HG03342 (cell line): Measurements from ENCODE around the gene PRAMEF2.
"Not testable (repeated sequence)": the region's sequence is repeated elsewhere in the genome, so short reads cannot be mapped to it uniquely, and the experiment has no call there.

ENCODE experiments used
- ATAC-seq: cut with Tn5 transposase; IDR thresholded peaks from one replicate; pipeline ENCODE4 v1.9.1; 2021; ENCODE audit warnings: mild to moderate bottlenecking, moderate library complexity; ENCODE audit not compliant: unreplicated experiment

The PRAMEF2 gene, protein sequence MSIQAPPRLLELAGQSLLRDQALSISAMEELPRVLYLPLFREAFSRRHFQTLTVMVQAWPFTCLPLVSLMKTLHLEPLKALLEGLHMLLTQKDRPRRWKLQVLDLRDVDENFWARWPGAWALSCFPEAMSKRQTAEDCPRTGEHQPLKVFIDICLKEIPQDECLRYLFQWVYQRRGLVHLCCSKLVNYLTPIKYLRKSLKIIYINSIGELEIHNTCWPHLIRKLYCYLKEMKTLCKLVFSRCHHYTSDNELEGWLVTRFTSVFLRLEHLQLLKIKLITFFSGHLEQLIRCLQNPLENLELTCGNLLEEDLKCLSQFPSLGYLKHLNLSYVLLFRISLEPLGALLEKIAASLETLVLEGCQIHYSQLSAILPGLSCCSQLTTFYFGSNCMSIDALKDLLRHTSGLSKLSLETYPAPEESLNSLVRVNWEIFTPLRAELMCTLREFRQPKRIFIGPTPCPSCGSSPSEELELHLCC

DNA sequence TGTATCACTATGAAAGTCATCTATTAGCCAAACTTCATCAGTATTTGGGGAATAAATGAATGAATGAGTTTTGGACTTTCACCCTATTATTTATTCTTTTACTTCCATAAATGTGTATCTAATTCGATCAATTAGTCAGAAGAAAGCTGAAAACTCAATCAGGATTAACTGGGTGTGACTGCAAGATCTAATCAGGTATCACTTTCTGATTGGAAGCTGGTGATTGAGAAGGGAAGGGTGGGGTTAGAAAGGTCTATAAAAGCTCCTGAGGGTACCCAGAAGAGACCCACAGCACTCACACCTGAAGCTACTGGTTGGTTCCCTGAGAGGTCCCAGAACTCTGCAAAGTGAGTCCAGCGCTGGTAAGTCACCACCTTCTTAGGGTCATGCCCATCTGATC is at the start of gene PRAMEF2:
TSS of gene PRAMEF2 (plus strand) at position 301 of the 400 bp plus-strand sequence. CDS start 1,924 bp downstream, outside the sequence.
- not testable (repeated sequence) for ATAC-seq

DNA sequence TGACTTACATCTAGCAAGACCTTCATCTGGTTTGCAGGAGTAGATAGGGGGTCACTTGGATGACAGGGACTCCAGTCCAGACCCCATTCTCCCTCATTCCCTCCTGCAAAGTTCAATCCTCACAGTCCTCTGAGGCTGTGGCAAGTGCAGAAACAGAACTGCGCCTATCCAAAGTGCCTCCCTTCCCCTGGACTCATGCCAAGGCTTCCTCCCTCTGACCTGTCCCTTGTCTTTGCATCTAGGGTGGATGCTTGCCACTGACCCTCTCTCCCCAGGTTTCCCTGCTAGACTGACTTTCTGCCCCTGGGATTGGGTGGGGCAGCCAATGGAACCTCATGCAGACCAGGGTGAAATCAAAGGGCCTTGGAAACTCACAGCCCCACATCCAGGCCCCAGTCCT is 47.0 kb upstream of the PRAMEF2 start:
- no peak for ATAC-seq

DNA sequence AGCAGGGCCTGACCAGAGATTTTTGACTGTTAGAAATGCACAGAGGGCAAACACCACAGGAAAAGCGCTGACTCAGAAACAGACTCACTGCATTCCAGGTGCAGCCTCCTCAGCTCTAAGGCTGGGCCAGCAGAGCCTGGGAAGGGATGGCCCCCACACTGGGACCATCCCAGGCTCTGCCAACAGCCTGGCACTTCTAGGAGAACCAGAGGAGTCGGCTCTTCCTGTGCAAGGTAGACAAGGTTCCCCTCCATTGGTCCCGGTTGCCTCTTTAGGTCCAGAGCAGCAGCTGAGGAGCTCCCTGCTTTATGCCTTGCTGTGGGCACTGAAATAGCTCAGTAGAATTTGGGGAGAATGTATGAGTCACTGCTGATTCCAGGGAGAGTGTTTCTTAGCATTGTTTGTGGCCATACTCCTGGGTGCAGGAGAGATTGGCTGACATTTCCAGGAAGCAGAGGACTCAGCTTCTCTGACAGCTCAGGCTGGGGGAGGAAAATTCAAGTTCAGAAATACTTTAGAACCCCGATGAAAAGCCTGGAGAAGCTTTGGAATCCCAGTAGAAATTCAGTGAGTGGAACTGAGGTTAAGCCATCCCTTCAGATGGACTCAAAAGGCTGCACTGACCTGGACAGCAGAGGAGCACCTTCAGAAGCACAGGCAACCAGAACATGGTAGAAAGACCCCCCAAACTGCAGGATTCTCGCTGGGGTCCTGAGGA is 46.0 kb upstream of the PRAMEF2 start:
- ATAC-seq: no peak

- ATAC-seq: no peak
These were observed 45.5 kb upstream of the PRAMEF2 start for GRCh38 chr1:12811409-12811784.

DNA sequence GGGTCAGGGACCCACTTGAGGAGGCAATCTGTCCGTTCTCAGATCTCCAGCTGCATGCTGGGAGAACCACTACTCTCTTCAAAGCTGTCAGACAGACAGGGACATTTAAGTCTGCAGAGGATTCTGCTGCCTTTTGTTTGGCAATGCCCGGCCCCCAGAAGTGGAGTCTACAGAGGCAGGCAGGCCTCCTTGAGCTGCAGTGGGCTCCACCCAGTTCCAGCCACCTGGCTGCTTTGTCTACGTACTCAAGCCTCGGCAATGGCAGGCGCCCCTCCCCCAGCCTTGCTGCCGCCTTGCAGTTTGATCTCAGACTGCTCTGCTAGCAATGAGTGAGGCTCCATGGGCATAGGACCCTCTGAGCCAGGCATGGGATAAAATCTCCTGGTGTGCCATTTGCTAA is 37.8 kb upstream of the PRAMEF2 start:
- not testable (repeated sequence) for ATAC-seq

DNA sequence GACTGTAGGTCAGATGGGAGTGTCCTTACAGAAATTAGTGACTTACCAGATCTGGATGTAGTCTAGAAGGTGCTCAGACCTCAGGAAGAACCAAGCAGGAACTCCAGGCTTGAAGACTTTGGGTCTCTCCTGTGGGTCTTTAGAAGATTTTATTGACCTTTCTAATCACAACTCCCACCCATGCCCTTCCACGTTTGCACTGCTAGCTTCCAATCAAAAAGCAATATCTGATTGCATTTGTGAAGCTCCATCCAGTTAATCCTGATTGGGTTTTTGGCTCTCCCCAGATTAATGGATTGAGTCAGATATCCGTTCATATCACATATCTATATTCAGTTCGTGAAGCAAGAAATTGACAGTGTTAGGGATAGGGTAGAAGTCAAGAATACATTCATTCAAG is 25.6 kb upstream of the PRAMEF2 start, which contains the start of gene PRAMEF11:
TSS of gene PRAMEF11 (minus strand) at position 101 of the 400 bp plus-strand sequence. CDS start 2,621 bp downstream, outside the sequence.
- ATAC-seq: not testable (repeated sequence)

GRCh38 chr1:12833251-12833650 is 23.6 kb upstream of the PRAMEF2 start:
- not testable (repeated sequence) for ATAC-seq

DNA sequence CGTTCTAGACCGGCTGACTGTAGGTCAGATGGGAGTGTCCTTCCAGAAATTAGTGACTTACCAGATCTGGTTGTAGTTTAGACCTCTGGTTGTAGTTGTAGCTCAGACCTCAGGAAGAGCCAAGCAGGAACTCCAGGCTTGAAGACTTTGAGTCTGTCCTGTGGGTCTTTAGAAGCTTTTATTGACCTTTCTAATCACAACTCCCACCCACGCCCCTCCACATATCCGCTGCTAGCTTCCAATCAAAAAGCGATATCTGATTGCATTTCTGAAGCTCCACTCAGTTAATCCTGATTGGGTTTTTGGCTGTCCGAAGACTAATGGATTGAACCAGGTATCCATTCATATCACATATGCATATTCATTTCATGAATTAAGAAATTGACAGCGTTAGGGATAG is 8.3 kb upstream of the PRAMEF2 start, which contains the start of gene HNRNPCL1:
TSS of gene HNRNPCL1 (minus strand) at position 101 of the 400 bp plus-strand sequence. CDS start 431 bp downstream, outside the sequence.
- not testable (repeated sequence) for ATAC-seq

DNA sequence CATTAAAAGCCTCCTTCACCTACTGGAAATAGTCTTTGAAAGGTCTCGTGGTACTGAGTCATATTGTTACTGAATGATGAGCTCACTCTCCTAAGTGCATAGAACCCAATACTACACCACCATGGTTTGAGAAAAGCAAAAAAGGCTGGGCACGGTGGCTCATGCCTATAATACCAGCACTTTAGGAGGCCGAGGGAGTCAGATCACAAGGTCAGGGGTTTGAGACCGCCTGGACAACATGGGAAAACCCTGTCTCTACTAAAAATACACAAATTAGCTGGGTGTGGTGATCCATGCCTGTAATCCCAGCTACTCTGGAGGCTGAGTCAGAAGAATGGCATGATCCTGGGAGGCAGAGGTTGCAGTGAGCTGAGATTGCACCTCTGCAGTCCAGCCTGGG is 5.1 kb upstream of the PRAMEF2 start:
- ATAC-seq: no peak

GRCh38 chr1:12863131-12863880 is 6.4 kb downstream of the PRAMEF2 start:
- ATAC-seq: not testable (repeated sequence)

GRCh38 chr1:12878453-12878852 is 21.6 kb downstream of the PRAMEF2 start:
- not testable (repeated sequence) for ATAC-seq

- ATAC-seq: not testable (repeated sequence)
These were observed 29.2 kb downstream of the PRAMEF2 start, which contains the start of gene PRAMEF4 for GRCh38 chr1:12886101-12886500. Gene PRAMEF4, minus strand, starts transcription at chr1:12886201. Its CDS starts 2,807 bp downstream, at chr1:12883394.

- not testable (repeated sequence) for ATAC-seq
These were observed 41.3 kb downstream of the PRAMEF2 start, which contains the start of gene PRAMEF10 for GRCh38 chr1:12898170-12898569. Gene PRAMEF10, minus strand, starts transcription at chr1:12898270. Its CDS starts 2,423 bp downstream, at chr1:12895847.

DNA sequence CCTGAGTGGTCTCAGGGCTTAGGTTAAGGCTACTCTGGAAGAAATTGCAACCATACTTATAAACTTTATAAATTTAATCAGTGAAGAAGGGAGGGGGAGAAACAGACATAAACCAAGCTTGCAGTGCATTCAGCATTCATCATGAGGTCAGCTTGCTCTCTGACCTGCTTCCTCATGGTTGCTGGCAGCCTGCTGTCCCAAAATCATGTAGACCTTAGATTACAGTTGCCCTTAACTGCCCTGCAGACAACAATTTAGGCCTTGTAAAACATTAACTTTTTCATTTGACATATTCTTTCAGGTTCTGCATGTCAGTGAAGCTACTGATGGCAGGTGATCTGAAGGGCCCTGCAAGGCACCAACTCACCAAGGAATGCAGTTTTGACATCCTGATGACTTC is 42.3 kb downstream of the PRAMEF2 start:
- ATAC-seq: not testable (repeated sequence)

- ATAC-seq: not testable (repeated sequence)
These were observed 47.1 kb downstream of the PRAMEF2 start for GRCh38 chr1:12903793-12904572.
